PFSK-1 (cell line): ENCODE data around the gene TIMM8A.

Experiments used
- FOXP2 ChIP-seq: optimal IDR thresholded peaks from 2 replicates; pipeline ENCODE3; 2011; ENCODE audit warnings: borderline replicate concordance, control low read depth, inconsistent platforms; ENCODE audit not compliant: insufficient read depth; ENCODE audit errors: extremely low read length, extremely low read depth
- POLR2AphosphoS5 ChIP-seq: IDR thresholded peaks from 2 replicates; pipeline ENCODE4 v1.6.1; 2012; ENCODE audit warnings: low read depth, mild to moderate bottlenecking, control low read depth, low read length, moderate library complexity
- SIN3A ChIP-seq: IDR thresholded peaks from 2 replicates; pipeline ENCODE4 v1.6.1; 2012; ENCODE audit warnings: mild to moderate bottlenecking, low read length, moderate library complexity, borderline replicate concordance; ENCODE audit not compliant: insufficient read depth
- TAF1 ChIP-seq: IDR thresholded peaks from 2 replicates; pipeline ENCODE4 v1.6.1; 2012; ENCODE audit warnings: low read length, control low read depth, borderline replicate concordance; ENCODE audit not compliant: insufficient read depth
- TF ChIP-seq, protein P1 (sequence below), 2 experiments: IDR thresholded peaks; 2 replicates each; pipeline versions ENCODE4 v1.6.1 to v1.8.0; 2011 to 2012; ENCODE audit warnings: low read depth in 2 of 2, low read length in 2 of 2, control low read depth in 1 of 2, inconsistent platforms in 1 of 2, mild to moderate bottlenecking in 1 of 2, moderate library complexity in 1 of 2; ENCODE audit not compliant: insufficient read depth in 1 of 2

The TIMM8A gene

DNA sequence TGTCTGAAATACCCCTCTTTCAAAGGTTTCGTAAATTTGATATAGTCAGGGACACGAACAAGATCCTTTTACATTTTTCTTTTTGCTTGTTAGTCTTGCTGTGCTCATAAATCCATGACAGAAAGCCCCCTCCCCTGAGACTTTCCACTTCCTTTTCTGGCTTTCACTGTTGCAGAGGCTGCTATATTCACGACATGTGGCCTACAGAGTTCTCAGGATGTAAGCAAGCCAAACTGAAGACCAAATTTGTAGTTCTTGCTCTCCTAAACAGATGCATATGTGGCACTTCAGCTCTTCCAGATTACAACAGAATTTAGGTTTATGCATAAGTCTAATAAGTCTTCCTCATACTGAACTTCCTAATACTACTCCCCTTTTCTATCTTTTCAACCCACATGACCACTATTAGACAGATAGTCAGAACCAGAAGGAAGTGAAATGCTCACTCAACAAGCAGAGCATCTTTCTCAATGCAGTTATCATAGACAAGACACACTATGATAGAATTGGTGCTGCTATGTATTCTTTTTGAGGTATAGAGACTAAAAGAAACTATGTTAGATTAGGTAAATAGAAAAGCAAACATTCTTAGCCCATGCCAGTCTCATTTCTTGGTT lies 22.5 kb upstream of the TIMM8A start:
- TF ChIP-seq, protein P1, sequence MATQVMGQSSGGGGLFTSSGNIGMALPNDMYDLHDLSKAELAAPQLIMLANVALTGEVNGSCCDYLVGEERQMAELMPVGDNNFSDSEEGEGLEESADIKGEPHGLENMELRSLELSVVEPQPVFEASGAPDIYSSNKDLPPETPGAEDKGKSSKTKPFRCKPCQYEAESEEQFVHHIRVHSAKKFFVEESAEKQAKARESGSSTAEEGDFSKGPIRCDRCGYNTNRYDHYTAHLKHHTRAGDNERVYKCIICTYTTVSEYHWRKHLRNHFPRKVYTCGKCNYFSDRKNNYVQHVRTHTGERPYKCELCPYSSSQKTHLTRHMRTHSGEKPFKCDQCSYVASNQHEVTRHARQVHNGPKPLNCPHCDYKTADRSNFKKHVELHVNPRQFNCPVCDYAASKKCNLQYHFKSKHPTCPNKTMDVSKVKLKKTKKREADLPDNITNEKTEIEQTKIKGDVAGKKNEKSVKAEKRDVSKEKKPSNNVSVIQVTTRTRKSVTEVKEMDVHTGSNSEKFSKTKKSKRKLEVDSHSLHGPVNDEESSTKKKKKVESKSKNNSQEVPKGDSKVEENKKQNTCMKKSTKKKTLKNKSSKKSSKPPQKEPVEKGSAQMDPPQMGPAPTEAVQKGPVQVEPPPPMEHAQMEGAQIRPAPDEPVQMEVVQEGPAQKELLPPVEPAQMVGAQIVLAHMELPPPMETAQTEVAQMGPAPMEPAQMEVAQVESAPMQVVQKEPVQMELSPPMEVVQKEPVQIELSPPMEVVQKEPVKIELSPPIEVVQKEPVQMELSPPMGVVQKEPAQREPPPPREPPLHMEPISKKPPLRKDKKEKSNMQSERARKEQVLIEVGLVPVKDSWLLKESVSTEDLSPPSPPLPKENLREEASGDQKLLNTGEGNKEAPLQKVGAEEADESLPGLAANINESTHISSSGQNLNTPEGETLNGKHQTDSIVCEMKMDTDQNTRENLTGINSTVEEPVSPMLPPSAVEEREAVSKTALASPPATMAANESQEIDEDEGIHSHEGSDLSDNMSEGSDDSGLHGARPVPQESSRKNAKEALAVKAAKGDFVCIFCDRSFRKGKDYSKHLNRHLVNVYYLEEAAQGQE (IDR thresholded peaks at IDR 0.05; ENCODE audit: insufficient read depth in 1 of 2, low read depth in 2 of 2, low read length in 2 of 2) = no peak
- TF ChIP-seq POLR2AphosphoS5 (no peak), SIN3A (no peak), TAF1 (no peak), FOXP2 (no peak)

DNA sequence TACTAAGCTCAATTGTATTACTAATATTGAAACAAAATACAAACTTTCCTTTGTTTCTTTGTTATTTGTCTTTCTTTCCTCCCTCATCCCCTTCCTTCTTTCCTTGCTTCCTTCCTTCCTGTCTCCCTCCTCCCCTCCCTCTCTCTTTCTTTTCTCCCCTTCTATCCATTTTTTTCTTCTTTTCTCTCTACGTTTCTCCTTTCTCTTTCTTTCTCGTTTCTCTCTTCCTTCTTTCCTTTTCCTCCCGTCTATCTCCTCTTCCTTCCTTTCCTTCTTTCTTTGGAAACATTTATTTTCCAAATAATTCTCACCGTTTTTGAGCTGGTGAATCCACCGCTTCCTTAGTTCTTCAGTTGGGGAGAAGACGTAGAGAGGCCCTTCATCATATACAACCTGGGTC lies 21.1 kb upstream of the TIMM8A start:
- TF ChIP-seq, protein P1 (IDR thresholded peaks at IDR 0.05; ENCODE audit: insufficient read depth in 1 of 2, low read depth in 2 of 2, low read length in 2 of 2) = no peak
- TF ChIP-seq SIN3A (no peak), TAF1 (no peak), POLR2AphosphoS5 (no peak), FOXP2 (no peak)

DNA sequence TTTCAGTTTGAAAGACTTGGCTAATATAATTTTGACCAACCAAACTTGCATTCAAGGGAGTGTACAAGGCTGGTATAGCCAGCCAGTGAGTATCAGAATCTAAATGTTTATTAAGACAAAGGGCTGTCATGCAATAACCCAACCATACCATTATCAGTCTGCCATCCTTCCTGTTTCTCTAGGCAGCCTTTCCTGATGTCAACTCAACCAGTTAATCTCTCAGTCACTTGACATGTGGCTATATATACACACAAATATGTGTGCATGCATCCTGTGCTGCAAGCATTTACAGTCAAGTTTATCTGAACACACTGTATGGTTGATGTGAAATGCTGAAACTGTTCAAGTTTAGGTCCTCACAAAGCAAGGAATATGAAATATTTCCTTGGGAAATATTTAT lies 20.3 kb upstream of the TIMM8A start:
- TF ChIP-seq POLR2AphosphoS5 (no peak), FOXP2 (no peak), TAF1 (no peak), SIN3A (no peak)
- TF ChIP-seq, protein P1 (IDR thresholded peaks at IDR 0.05; ENCODE audit: insufficient read depth in 1 of 2, low read depth in 2 of 2, low read length in 2 of 2) = no peak

DNA sequence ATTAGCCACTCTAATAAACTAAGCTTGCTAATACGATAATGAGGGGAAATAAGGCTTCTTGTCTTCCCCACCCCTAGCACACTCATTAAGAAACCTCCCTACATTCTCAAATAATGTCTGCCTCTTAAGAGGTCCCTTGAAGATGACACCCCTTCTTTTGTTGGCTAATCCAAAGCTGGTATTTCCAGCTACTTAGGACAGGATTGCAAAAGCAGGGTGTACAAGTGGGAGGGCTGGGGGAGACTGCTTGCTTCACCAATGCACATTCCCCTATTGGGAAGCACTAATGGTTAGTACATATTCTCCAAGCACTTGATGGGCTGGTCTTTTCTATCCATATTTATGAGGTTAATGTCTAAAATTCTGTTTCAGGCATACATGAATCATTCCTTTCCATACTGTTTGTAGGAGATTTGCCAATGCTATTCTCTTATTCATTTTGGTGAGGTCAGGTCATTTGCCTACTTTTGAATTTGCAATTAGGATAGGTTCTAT lies 16.8 kb upstream of the TIMM8A start:
- TF ChIP-seq, protein P1 (IDR thresholded peaks at IDR 0.05; ENCODE audit: insufficient read depth in 1 of 2, low read depth in 2 of 2, low read length in 2 of 2) = no peak
- TF ChIP-seq TAF1 (no peak), SIN3A (no peak), POLR2AphosphoS5 (no peak), FOXP2 (no peak)
